CD8-positive, alpha-beta memory T cell (primary cell): ENCODE measurements around the gene BBIP1. TPM values are rescaled to one million over a fixed set of nuclear protein-coding genes. Genes with fewer than 3 reads are reported as not detected.
A peak's percentile ranks its signal among the peaks of the same experiment; 100 is the strongest.

Experiments used
- CTCF ChIA-PET: fragments of 350-600 bp; sonication (Branson Sonifier 250); formaldehyde crosslinking; loops from one replicate; lab custom pipeline; 2021; ENCODE audit warnings: antibody characterized with exemption; lab: Charles Lee
- POLR2A ChIA-PET: fragments of 350-600 bp; sonication (Branson Sonifier 250); formaldehyde crosslinking; loops from one replicate; lab custom pipeline; 2021; ENCODE audit warnings: antibody characterized with exemption; lab: Charles Lee
- DNase-seq, 5 donors: peaks; one replicate each; pipeline versions ENCODE4 v3.0.0 to v3.0.0-alpha.2; 2020 to 2022; ENCODE audit warnings: mixed read lengths in 1 of 5
- H3K27ac ChIP-seq: one replicate; pipeline ENCODE4 v1.7.0; 2013; ENCODE audit warnings: low read depth, mild to moderate bottlenecking, low read length, moderate library complexity
- H3K27me3 ChIP-seq: 2 replicates; pipeline ENCODE4 v1.7.0; 2013; ENCODE audit warnings: low read length, mild to moderate bottlenecking; ENCODE audit not compliant: insufficient read depth, poor library complexity, severe bottlenecking
- H3K36me3 ChIP-seq: 2 replicates; pipeline ENCODE4 v1.7.0; 2013; ENCODE audit warnings: mild to moderate bottlenecking, low read length, moderate library complexity; ENCODE audit not compliant: insufficient read depth
- H3K4me1 ChIP-seq: 2 replicates; pipeline ENCODE4 v1.7.0; 2013; ENCODE audit warnings: mild to moderate bottlenecking, low read length, moderate library complexity; ENCODE audit not compliant: insufficient read depth
- H3K4me3 ChIP-seq: 2 replicates; pipeline ENCODE4 v1.7.0; 2013; ENCODE audit warnings: mild to moderate bottlenecking, low read length
- H3K9me3 ChIP-seq: 2 replicates; pipeline ENCODE4 v1.7.0; 2013; ENCODE audit warnings: mild to moderate bottlenecking, low read length
- H3K27ac Mint-ChIP-seq, 8 donors: one replicate each; pipeline ENCODE4 v1.8.0; 2020 to 2021; ENCODE audit warnings: mixed read lengths in 8 of 8, mild to moderate bottlenecking in 6 of 8, inconsistent platforms in 3 of 8, moderate library complexity in 3 of 8
- H3K27me3 Mint-ChIP-seq, 2 donors: one replicate each; pipeline ENCODE4 v1.8.0; 2020 to 2021; ENCODE audit warnings: mixed read lengths in 2 of 2, mild to moderate bottlenecking in 1 of 2, moderate library complexity in 1 of 2
- H3K36me3 Mint-ChIP-seq, 3 donors: one replicate each; pipeline ENCODE4 v1.8.0; 2020 to 2021; ENCODE audit warnings: mixed read lengths in 3 of 3, inconsistent platforms in 1 of 3, mild to moderate bottlenecking in 1 of 3
- H3K4me1 Mint-ChIP-seq, 3 donors: one replicate each; pipeline ENCODE4 v1.8.0; 2020 to 2021; ENCODE audit warnings: mixed read lengths in 3 of 3, inconsistent platforms in 1 of 3, mild to moderate bottlenecking in 1 of 3
- H3K4me3 Mint-ChIP-seq, 7 donors: one replicate each; pipeline ENCODE4 v1.8.0; 2020 to 2021; ENCODE audit warnings: mixed read lengths in 7 of 7, mild to moderate bottlenecking in 6 of 7, moderate library complexity in 4 of 7, inconsistent platforms in 2 of 7
- H3K9me3 Mint-ChIP-seq, 5 donors: one replicate each; pipeline ENCODE4 v1.8.0; 2020 to 2022; ENCODE audit warnings: mixed read lengths in 5 of 5, mild to moderate bottlenecking in 3 of 5, moderate library complexity in 2 of 5, inconsistent platforms in 1 of 5
- polyA plus RNA-seq: library from polyadenylated mRNA; unstranded; fragments of 300-500 nt; fragmentation: Illumina TruSeq; gene quantifications from one replicate; pipeline ENCODE4 v1.2.3, GENCODE V29; 2021
- total RNA-seq, 2 experiments: library from RNA; stranded (reverse); gene quantifications; one replicate each; pipeline ENCODE4 v1.2.3, GENCODE V29; 2021

BBIP1 gene
- total and polyA plus RNA-seq, 3 experiments from 2014 or later: 34.9 to 41.1 (median 36.4) TPM

GRCh38 chr10:110960333-110960712, 41.3 kb upstream of the BBIP1 start:
- peaks cover 1 to 12% (median 9%) of the 10 kb centered on the region in 3 donors for H3K36me3 Mint-ChIP-seq
- H3K9me3 ChIP-seq: no peaks in the 10 kb centered on the region
- no peak for DNase-seq
- no peak overlapping the region for H3K27ac ChIP-seq
- H3K27me3 ChIP-seq: no peaks in the 10 kb centered on the region
- no peaks in the 10 kb centered on the region for H3K36me3 ChIP-seq
- H3K27me3 Mint-ChIP-seq: no peaks in the 10 kb centered on the region
- no peak overlapping the region for H3K27ac Mint-ChIP-seq
- ChIA-PET CTCF (no interaction called here), POLR2A (no interaction called here)
- H3K4me3 ChIP-seq: no peak overlapping the region
- H3K4me3 Mint-ChIP-seq: no peak overlapping the region
- no peaks in the 10 kb centered on the region for H3K9me3 Mint-ChIP-seq
- H3K4me1 Mint-ChIP-seq: peaks cover 53 to 86% (median 84%) of the 10 kb centered on the region in 3 donors
- peaks cover 17% of the 10 kb centered on the region for H3K4me1 ChIP-seq

- H3K27ac ChIP-seq: no peak overlapping the region
- Mint-ChIP-seq H3K36me3 (peaks cover 6 to 14% (median 12%) of the 10 kb centered on the region in 3 donors), H3K4me1 (peaks cover 54 to 86% (median 84%) of the 10 kb centered on the region in 3 donors), H3K27ac (no peak overlapping the region), H3K9me3 (no peaks in the 10 kb centered on the region), H3K27me3 (no peaks in the 10 kb centered on the region), H3K4me3 (no peak overlapping the region)
- no peaks in the 10 kb centered on the region for H3K27me3 ChIP-seq
- H3K4me3 ChIP-seq: no peak overlapping the region
- no peaks in the 10 kb centered on the region for H3K9me3 ChIP-seq
- H3K36me3 ChIP-seq: no peaks in the 10 kb centered on the region
- CTCF ChIA-PET: no interaction called here
- DNase-seq: no peak
- POLR2A ChIA-PET: no interaction called here
- peaks cover 13% of the 10 kb centered on the region for H3K4me1 ChIP-seq
Measured at GRCh38 chr10:110959379-110960332, 40.7 kb upstream of the BBIP1 start.

GRCh38 chr10:110957606-110958005, 38.6 kb upstream of the BBIP1 start:
- ChIA-PET POLR2A (no interaction called here), CTCF (no interaction called here)
- Histone ChIP-seq H3K4me3 (no peak overlapping the region), H3K9me3 (no peaks in the 10 kb centered on the region), H3K36me3 (no peaks in the 10 kb centered on the region), H3K27me3 (no peaks in the 10 kb centered on the region), H3K4me1 (peaks cover 9% of the 10 kb centered on the region), H3K27ac (no peak overlapping the region)
- Mint-ChIP-seq H3K4me1 (peaks cover 52 to 83% (median 78%) of the 10 kb centered on the region in 3 donors), H3K4me3 (no peak overlapping the region), H3K36me3 (peaks cover 12 to 18% (median 15%) of the 10 kb centered on the region in 3 donors), H3K27ac (no peak overlapping the region), H3K9me3 (no peaks in the 10 kb centered on the region), H3K27me3 (no peaks in the 10 kb centered on the region)
- DNase-seq: no peak

GRCh38 chr10:110951381-110951780, 32.4 kb upstream of the BBIP1 start:
- peaks cover 30 to 40% (median 37%) of the 10 kb centered on the region in 3 donors for H3K36me3 Mint-ChIP-seq
- H3K4me3 Mint-ChIP-seq: no peak overlapping the region
- H3K27ac Mint-ChIP-seq: no peak overlapping the region
- ChIA-PET POLR2A (no interaction called here), CTCF (no interaction called here)
- Histone ChIP-seq H3K36me3 (no peaks in the 10 kb centered on the region), H3K27ac (no peak overlapping the region), H3K9me3 (no peaks in the 10 kb centered on the region), H3K4me3 (no peak overlapping the region), H3K4me1 (no peaks in the 10 kb centered on the region), H3K27me3 (no peaks in the 10 kb centered on the region)
- no peaks in the 10 kb centered on the region for H3K9me3 Mint-ChIP-seq
- H3K27me3 Mint-ChIP-seq: no peaks in the 10 kb centered on the region
- DNase-seq: no peak
- H3K4me1 Mint-ChIP-seq: peaks cover 44 to 73% (median 71%) of the 10 kb centered on the region in 3 donors

GRCh38 chr10:110947061-110947595, 28.1 kb upstream of the BBIP1 start:
- Mint-ChIP-seq H3K9me3 (peaks cover 0 to 11% (median 5%) of the 10 kb centered on the region in 5 donors), H3K4me1 (peaks cover 53 to 85% (median 75%) of the 10 kb centered on the region in 3 donors), H3K36me3 (peaks cover 37 to 56% (median 41%) of the 10 kb centered on the region in 3 donors), H3K4me3 (no peak overlapping the region), H3K27me3 (no peaks in the 10 kb centered on the region), H3K27ac (no peak overlapping the region)
- no peak overlapping the region for H3K4me3 ChIP-seq
- no peak overlapping the region for H3K27ac ChIP-seq
- no peaks in the 10 kb centered on the region for H3K9me3 ChIP-seq
- H3K27me3 ChIP-seq: no peaks in the 10 kb centered on the region
- no peak for DNase-seq
- H3K4me1 ChIP-seq: no peaks in the 10 kb centered on the region
- CTCF ChIA-PET: no interaction called here
- H3K36me3 ChIP-seq: no peaks in the 10 kb centered on the region
- POLR2A ChIA-PET: no interaction called here

- ChIA-PET CTCF (no interaction called here), POLR2A (no interaction called here)
- DNase-seq: no peak
- H3K36me3 Mint-ChIP-seq: peaks cover 37 to 56% (median 42%) of the 10 kb centered on the region in 3 donors
- no peaks in the 10 kb centered on the region for H3K27me3 ChIP-seq
- no peaks in the 10 kb centered on the region for H3K4me1 ChIP-seq
- no peaks in the 10 kb centered on the region for H3K27me3 Mint-ChIP-seq
- H3K9me3 ChIP-seq: no peaks in the 10 kb centered on the region
- H3K4me1 Mint-ChIP-seq: peaks cover 53 to 87% (median 78%) of the 10 kb centered on the region in 3 donors
- H3K27ac ChIP-seq: no peak overlapping the region
- peaks cover 0 to 11% (median 5%) of the 10 kb centered on the region in 5 donors for H3K9me3 Mint-ChIP-seq
- no peaks in the 10 kb centered on the region for H3K36me3 ChIP-seq
- no peak overlapping the region for H3K4me3 ChIP-seq
- peak overlapping the region in 1 of 7 donors; percentile 16 for H3K4me3 Mint-ChIP-seq
- H3K27ac Mint-ChIP-seq: peak overlapping the region in 2 of 8 donors; percentile 61 to 82
Measured at GRCh38 chr10:110946496-110946895, 27.5 kb upstream of the BBIP1 start.

GRCh38 chr10:110944792-110945396, 25.9 kb upstream of the BBIP1 start:
- H3K4me1 ChIP-seq: no peaks in the 10 kb centered on the region
- ChIA-PET POLR2A (no interaction called here), CTCF (interaction anchor here (1.0 to 1.3 kb wide), 2 partner anchors 12 to 26 kb away, joined by 3 read pairs; partner anchors contain the start of gene BBIP1)
- Mint-ChIP-seq H3K36me3 (peaks cover 38 to 61% (median 39%) of the 10 kb centered on the region in 3 donors), H3K27ac (no peak overlapping the region), H3K9me3 (peaks cover 0 to 11% (median 5%) of the 10 kb centered on the region in 5 donors), H3K27me3 (no peaks in the 10 kb centered on the region), H3K4me1 (peaks cover 54 to 87% (median 77%) of the 10 kb centered on the region in 3 donors), H3K4me3 (no peak overlapping the region)
- no peaks in the 10 kb centered on the region for H3K36me3 ChIP-seq
- no peaks in the 10 kb centered on the region for H3K27me3 ChIP-seq
- H3K27ac ChIP-seq: no peak overlapping the region
- no peaks in the 10 kb centered on the region for H3K9me3 ChIP-seq
- DNase-seq: no peak
- no peak overlapping the region for H3K4me3 ChIP-seq
